ENCODE data around the gene RMI1.

DNA sequence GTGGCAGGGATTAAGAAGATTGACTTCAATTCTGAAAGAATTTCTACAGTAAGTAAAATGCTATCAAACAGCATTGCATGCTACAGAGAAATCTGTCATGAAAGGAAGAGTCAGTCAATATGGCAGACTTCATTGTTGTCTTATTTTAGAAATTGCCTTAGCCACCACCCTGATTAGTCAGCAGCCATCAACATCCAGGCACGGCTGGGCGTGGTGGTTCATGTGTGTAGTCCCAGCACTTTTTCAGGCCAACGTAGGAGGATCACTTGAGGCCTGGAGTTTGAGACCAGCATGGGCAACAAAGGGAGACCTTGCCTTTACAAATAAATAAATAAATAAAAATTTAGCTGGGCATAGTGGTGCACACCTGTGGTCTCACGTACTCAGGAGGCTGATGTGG is 46.6 kb downstream of the RMI1 start:
- TF ChIP-seq CTCF (IDR thresholded peaks at IDR 0.05): no peak
- no peak for TF ChIP-seq EP300 (IDR thresholded peaks at IDR 0.05)
- no peak for TF ChIP-seq POLR2A (IDR thresholded peaks at IDR 0.05)

All from tibial nerve (tissue), 4 donors.